GM23338 (cell line): Measurements from ENCODE around the gene C16orf86. TPM values are rescaled to one million over a fixed set of nuclear protein-coding genes. Genes with fewer than 3 reads are reported as not detected.

Source experiments
- ATAC-seq: fragments of 200-7000 bp; cut with Tn5 transposase; 3 replicates; pipeline ENCODE4 v1.9.1; 2020
- DNase-seq: peaks from one replicate; pipeline ENCODE4 v3.0.0-alpha.2; 2015; ENCODE audit warnings: low spot score
- H2AFZ ChIP-seq: fragments of 200-600 bp; sonication (generic); 2 replicates; pipeline ENCODE4 v1.8.0; 2016; ENCODE audit warnings: antibody characterized with exemption, mild to moderate bottlenecking, moderate library complexity
- H3F3A ChIP-seq: fragments of 200-600 bp; sonication (generic); replicated peaks from 2 replicates; pipeline ENCODE4 v1.8.0; 2017; ENCODE audit warnings: antibody characterized with exemption, mixed run types, low read depth
- H3K27ac ChIP-seq: fragments of 200-600 bp; sonication (generic); 2 replicates; pipeline ENCODE4 v1.6.1; 2016; ENCODE audit warnings: low read depth
- H3K27me3 ChIP-seq: fragments of 200-600 bp; sonication (generic); 2 replicates; pipeline ENCODE4 v1.8.0; 2016; ENCODE audit warnings: mild to moderate bottlenecking, mixed run types, moderate library complexity; ENCODE audit not compliant: insufficient read depth
- H3K36me3 ChIP-seq: fragments of 200-600 bp; sonication (generic); 2 replicates; pipeline ENCODE4 v1.8.0; 2016; ENCODE audit warnings: mild to moderate bottlenecking; ENCODE audit not compliant: insufficient read depth
- H3K4me1 ChIP-seq: fragments of 200-600 bp; sonication (generic); 2 replicates; pipeline ENCODE4 v1.8.0; 2016; ENCODE audit warnings: mild to moderate bottlenecking, moderate library complexity; ENCODE audit not compliant: insufficient read depth
- H3K4me2 ChIP-seq: fragments of 200-600 bp; sonication (generic); 2 replicates; pipeline ENCODE4 v1.7.1; 2017; ENCODE audit warnings: mixed run types
- H3K4me3 ChIP-seq: fragments of 200-600 bp; sonication (generic); 2 replicates; pipeline ENCODE4 v1.6.1; 2016; ENCODE audit warnings: mixed run types
- H3K79me2 ChIP-seq: fragments of 200-600 bp; sonication (generic); replicated peaks from 2 replicates; pipeline ENCODE4 v1.8.0; 2017; ENCODE audit warnings: mild to moderate bottlenecking; ENCODE audit not compliant: insufficient read depth
- H3K9me2 ChIP-seq: fragments of 200-600 bp; sonication (generic); 2 replicates; pipeline ENCODE4 v1.8.0; 2017; ENCODE audit not compliant: insufficient read depth
- H4K20me1 ChIP-seq: fragments of 200-600 bp; sonication (generic); replicated peaks from 2 replicates; pipeline ENCODE4 v1.8.0; 2017; ENCODE audit warnings: mild to moderate bottlenecking; ENCODE audit not compliant: insufficient read depth
- H3K27ac Mint-ChIP-seq: 2 replicates; pipeline ENCODE4 v1.8.0; 2020; ENCODE audit warnings: inconsistent platforms, mild to moderate bottlenecking, moderate library complexity, mixed read lengths
- H3K27me3 Mint-ChIP-seq: 3 replicates; pipeline ENCODE4 v1.8.0; 2022; ENCODE audit warnings: low read depth, mild to moderate bottlenecking, moderate library complexity, mixed read lengths, inconsistent platforms; ENCODE audit not compliant: insufficient read depth, poor library complexity
- H3K36me3 Mint-ChIP-seq: 3 replicates; pipeline ENCODE4 v1.8.0; 2021; ENCODE audit warnings: low read depth, mild to moderate bottlenecking, inconsistent platforms, moderate library complexity, mixed read lengths
- H3K4me1 Mint-ChIP-seq: 3 replicates; pipeline ENCODE4 v1.8.0; 2020; ENCODE audit warnings: mild to moderate bottlenecking, inconsistent platforms, mixed read lengths
- H3K4me3 Mint-ChIP-seq: 3 replicates; pipeline ENCODE4 v1.8.0; 2021; ENCODE audit warnings: moderate library complexity, mild to moderate bottlenecking, inconsistent platforms, mixed read lengths
- H3K9me3 Mint-ChIP-seq: 3 replicates; pipeline ENCODE4 v1.8.0; 2020; ENCODE audit warnings: moderate library complexity, mild to moderate bottlenecking, inconsistent platforms, mixed read lengths
- CREB1 ChIP-seq: fragments of 250-450 bp; sonication (Bioruptor Pico); IDR thresholded peaks from 2 replicates; pipeline ENCODE4 v1.5.0; 2020; ENCODE audit warnings: low read depth, mild to moderate bottlenecking, moderate library complexity
- CTCF ChIP-seq, 2 experiments: fragments of 200-600 bp in 1 of 2; sonication (generic) in 1 of 2; conservative IDR thresholded peaks; 2 replicates each; pipeline versions ENCODE4 v1.5.1 to v1.6.1; 2016 to 2017; ENCODE audit warnings: antibody characterized with exemption in 2 of 2, low read depth in 2 of 2, mild to moderate bottlenecking in 2 of 2, moderate library complexity in 1 of 2
- EZH2 ChIP-seq: fragments of 200-600 bp; sonication (generic); IDR thresholded peaks from one replicate; pipeline ENCODE4 v1.8.0; 2017; ENCODE audit warnings: antibody characterized with exemption, mild to moderate bottlenecking, low read depth; ENCODE audit not compliant: unreplicated experiment
- EZH2phosphoT487 ChIP-seq: fragments of 200-600 bp; sonication (generic); IDR thresholded peaks from one replicate; pipeline ENCODE4 v1.8.1; 2018; ENCODE audit warnings: antibody characterized with exemption; ENCODE audit not compliant: unreplicated experiment
- JUNB ChIP-seq: IDR thresholded peaks from one replicate; pipeline ENCODE4 v1.6.1; 2016; ENCODE audit warnings: antibody characterized with exemption; ENCODE audit not compliant: unreplicated experiment
- NANOG ChIP-seq: IDR thresholded peaks from 2 replicates; pipeline ENCODE4 v1.6.1; 2016; ENCODE audit warnings: antibody characterized with exemption, borderline replicate concordance
- POLR2AphosphoS5 ChIP-seq: IDR thresholded peaks from 2 replicates; pipeline ENCODE4 v1.6.1; 2016; ENCODE audit warnings: antibody characterized with exemption, low read depth
- REST ChIP-seq: IDR thresholded peaks from one replicate; pipeline ENCODE4 v1.6.1; 2018; ENCODE audit warnings: antibody characterized with exemption; ENCODE audit not compliant: unreplicated experiment
- STAT1 ChIP-seq: IDR thresholded peaks from one replicate; pipeline ENCODE4 v1.6.1; 2016; ENCODE audit warnings: antibody characterized with exemption; ENCODE audit not compliant: unreplicated experiment
- ZNF114 ChIP-seq: fragments of 250-450 bp; sonication (Bioruptor Pico); IDR thresholded peaks from 2 replicates; pipeline ENCODE4 v1.5.0; 2020; ENCODE audit warnings: mild to moderate bottlenecking, moderate library complexity
- ZNF331 ChIP-seq: fragments of 250-450 bp; sonication (Bioruptor Pico); IDR thresholded peaks from 2 replicates; pipeline ENCODE4 v1.5.0; 2020; ENCODE audit warnings: low read depth, mild to moderate bottlenecking, moderate library complexity
- ZNF462 ChIP-seq: fragments of 250-450 bp; sonication (Bioruptor Pico); IDR thresholded peaks from 2 replicates; pipeline ENCODE4 v1.5.0; 2020; ENCODE audit warnings: mild to moderate bottlenecking, moderate library complexity
- polyA plus RNA-seq: library from polyadenylated mRNA; unstranded; fragments of >200 nt; fragmentation: Nextera tagmentation; extraction: Ambion mirVana; gene quantifications from 2 replicates; pipeline ENCODE4 v1.2.1, GENCODE V29; 2016
- total RNA-seq: library from RNA; depleted of rRNA; stranded (reverse); fragments of >200 nt; shearing (Covaris generic); gene quantifications from 2 replicates; pipeline ENCODE4 v1.2.3, GENCODE V29; 2014

The C16orf86 gene
- total and polyA plus RNA-seq, 2 experiments from 2014 or later: 0.87 to 1.1 TPM

GRCh38 chr16:67701420-67701819 lies 34.8 kb downstream of the C16orf86 start:
- no peak overlapping the region for H3K4me3 ChIP-seq
- H3F3A ChIP-seq: no peaks in the 10 kb centered on the region
- H3K4me2 ChIP-seq: no peak overlapping the region
- H2AFZ ChIP-seq: no peak overlapping the region
- Mint-ChIP-seq H3K4me3 (no peak overlapping the region), H3K4me1 (0 out of 3 replicates have a peak, but pooled peaks cover 2% of the 10 kb centered on the region), H3K27me3 (no peaks in the 10 kb centered on the region), H3K27ac (no peak overlapping the region), H3K36me3 (peaks cover 6% of the 10 kb centered on the region; the same call in 2 of the 3 replicates), H3K9me3 (no peaks in the 10 kb centered on the region)
- no peaks in the 10 kb centered on the region for H3K27me3 ChIP-seq
- H3K79me2 ChIP-seq: peaks cover 69% of the 10 kb centered on the region
- ATAC-seq: no peak
- DNase-seq: no peak
- no peaks in the 10 kb centered on the region for H3K36me3 ChIP-seq
- no peaks in the 10 kb centered on the region for H3K9me2 ChIP-seq
- H3K27ac ChIP-seq: no peak overlapping the region
- H4K20me1 ChIP-seq: peaks cover 15% of the 10 kb centered on the region
- H3K4me1 ChIP-seq: no peaks in the 10 kb centered on the region
- no peak for TF ChIP-seq JUNB

GRCh38 chr16:67702130-67702529 lies 35.5 kb downstream of the C16orf86 start:
- peaks cover 6% of the 10 kb centered on the region; the same call in 2 of the 3 replicates for H3K36me3 Mint-ChIP-seq
- H3K4me2 ChIP-seq: no peak overlapping the region
- H3K4me1 Mint-ChIP-seq: no peaks in the 10 kb centered on the region
- H3K4me3 Mint-ChIP-seq: no peak overlapping the region
- no peak overlapping the region for H2AFZ ChIP-seq
- H3K27ac Mint-ChIP-seq: no peak overlapping the region
- DNase-seq: no peak
- H3K4me3 ChIP-seq: no peak overlapping the region
- H3K36me3 ChIP-seq: no peaks in the 10 kb centered on the region
- no peaks in the 10 kb centered on the region for H3K9me2 ChIP-seq
- H3K27ac ChIP-seq: no peak overlapping the region; the same call in 1 of the 2 replicates
- H3K27me3 Mint-ChIP-seq: no peaks in the 10 kb centered on the region
- no peaks in the 10 kb centered on the region for H3K4me1 ChIP-seq
- H4K20me1 ChIP-seq: peaks cover 10% of the 10 kb centered on the region; the same call in 1 of the 2 replicates
- no peaks in the 10 kb centered on the region for H3F3A ChIP-seq
- peaks cover 76% of the 10 kb centered on the region for H3K79me2 ChIP-seq
- no peaks in the 10 kb centered on the region for H3K9me3 Mint-ChIP-seq
- no peaks in the 10 kb centered on the region for H3K27me3 ChIP-seq
- ATAC-seq: no peak
- no peak for TF ChIP-seq EZH2phosphoT487
- no peak for TF ChIP-seq ZNF331
- no peak for TF ChIP-seq ZNF462
- TF ChIP-seq ZNF114 (CRISPR knock-in tag): no peak
- no peak for TF ChIP-seq NANOG
- no peak for TF ChIP-seq REST
- no peak for TF ChIP-seq CREB1 (CRISPR knock-in tag)
- no peak for TF ChIP-seq STAT1
- no peak for TF ChIP-seq EZH2
- TF ChIP-seq CTCF (conservative IDR thresholded peaks at IDR 0.05; ENCODE audit: low read depth in 2 of 2): no peak
- no peak for TF ChIP-seq POLR2AphosphoS5
- no peak for TF ChIP-seq JUNB
